Central memory CD4-positive, alpha-beta T cell (primary cell): ENCODE measurements around the gene HAT1.

ENCODE experiments used
- DNase-seq: peaks from one replicate; pipeline ENCODE4 v3.0.0; 2022

Gene HAT1

DNA sequence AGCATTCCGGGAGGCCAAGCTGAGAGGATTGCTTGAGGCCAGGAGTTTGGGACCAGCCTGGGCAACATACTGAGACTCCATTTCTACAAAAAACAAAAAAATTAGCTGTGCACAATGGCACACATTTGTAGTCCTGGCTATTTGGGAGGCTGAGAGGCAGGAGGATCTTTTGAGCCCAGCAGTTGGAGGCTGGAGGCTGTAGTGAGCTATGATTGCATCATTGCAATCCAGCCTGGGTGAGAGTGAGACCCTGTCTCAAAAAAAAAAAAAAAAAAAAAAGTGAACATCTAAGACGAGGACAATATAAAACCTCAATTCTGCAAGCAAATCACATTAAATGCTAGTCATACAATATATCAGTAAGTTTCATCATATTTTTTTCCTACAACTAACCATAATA is 2.8 kb upstream of the HAT1 start:
- DNase-seq, result no peak

GRCh38 chr2:171921970-171922229 is 361 bp upstream of the HAT1 start:
- no peak for DNase-seq

GRCh38 chr2:171923206-171923605 is 945 bp downstream of the HAT1 start:
- no peak for DNase-seq

GRCh38 chr2:171924170-171924942 is 2.1 kb downstream of the HAT1 start:
- DNase-seq, result no peak

- DNase-seq, result no peak
Observed at GRCh38 chr2:171930385-171930784, 8.1 kb downstream of the HAT1 start.

GRCh38 chr2:171939058-171939742 is 16.9 kb downstream of the HAT1 start:
- no peak for DNase-seq

DNA sequence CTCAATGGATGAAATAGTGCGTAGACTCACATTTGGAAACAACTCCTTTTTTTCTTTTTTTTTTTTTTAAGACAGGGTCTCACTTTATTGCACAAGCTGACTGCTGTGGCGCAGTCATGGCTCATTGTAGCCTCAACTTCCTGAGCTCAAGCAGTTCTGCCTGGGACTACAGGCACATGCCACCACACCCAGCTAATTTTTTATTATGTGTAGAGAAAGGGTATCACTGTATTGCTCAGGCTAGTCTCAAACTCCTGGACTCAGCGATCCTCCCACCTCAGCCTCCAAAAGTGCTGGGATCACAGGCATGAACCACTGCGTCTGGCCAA is 17.4 kb downstream of the HAT1 start:
- DNase-seq, result no peak

- no peak for DNase-seq
Observed at GRCh38 chr2:171941316-171941699, 19.0 kb downstream of the HAT1 start.

GRCh38 chr2:171943869-171944268 is 21.6 kb downstream of the HAT1 start:
- no peak for DNase-seq

GRCh38 chr2:171952276-171952675 is 30.0 kb downstream of the HAT1 start:
- no peak for DNase-seq

GRCh38 chr2:171952748-171953147 is 30.5 kb downstream of the HAT1 start:
- DNase-seq, result no peak

- no peak for DNase-seq
Observed at GRCh38 chr2:171956135-171956825, 34.0 kb downstream of the HAT1 start.

- DNase-seq, result no peak
Observed at GRCh38 chr2:171957061-171957460, 34.8 kb downstream of the HAT1 start.

DNA sequence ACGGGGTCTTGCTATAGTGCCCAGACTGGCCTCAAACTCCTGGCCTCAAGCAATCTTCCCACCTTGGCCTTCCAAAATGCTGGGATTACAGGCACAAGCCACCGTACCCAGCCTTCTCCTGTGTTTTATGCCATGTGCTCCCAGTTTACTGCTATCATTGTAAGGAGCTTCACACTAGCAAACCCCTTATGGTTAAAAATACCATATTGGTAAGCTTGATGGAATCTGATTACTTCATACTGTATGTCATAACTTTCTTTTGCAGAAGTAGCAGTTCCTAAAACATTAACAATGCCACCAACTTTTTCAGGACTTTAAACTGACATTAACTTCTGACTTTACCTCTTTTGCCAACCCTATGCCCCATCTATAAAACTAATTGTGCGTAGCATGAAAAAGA is 36.2 kb downstream of the HAT1 start:
- no peak for DNase-seq

GRCh38 chr2:171959998-171960397 is 37.7 kb downstream of the HAT1 start:
- DNase-seq, result no peak

GRCh38 chr2:171960570-171960969 is 38.3 kb downstream of the HAT1 start:
- DNase-seq, result no peak

DNA sequence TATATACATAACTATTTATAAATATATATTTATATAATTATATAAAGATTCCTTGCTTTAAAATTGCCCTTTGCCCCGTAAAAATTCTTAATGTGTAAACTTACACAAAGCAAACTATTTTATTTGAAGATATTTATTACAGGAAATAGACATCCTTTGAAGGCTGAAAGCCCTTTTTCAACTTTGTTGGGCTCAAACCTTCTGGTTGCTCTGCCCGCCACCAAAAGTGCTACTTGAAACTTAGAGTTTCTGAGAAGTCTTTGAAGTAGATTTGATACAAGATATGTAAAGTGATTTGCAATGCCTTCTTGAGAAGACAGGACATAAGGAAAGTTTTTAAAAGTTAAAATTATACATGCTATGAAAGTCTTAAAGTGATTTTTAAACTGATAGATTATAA is 40.9 kb downstream of the HAT1 start:
- DNase-seq, result no peak

DNA sequence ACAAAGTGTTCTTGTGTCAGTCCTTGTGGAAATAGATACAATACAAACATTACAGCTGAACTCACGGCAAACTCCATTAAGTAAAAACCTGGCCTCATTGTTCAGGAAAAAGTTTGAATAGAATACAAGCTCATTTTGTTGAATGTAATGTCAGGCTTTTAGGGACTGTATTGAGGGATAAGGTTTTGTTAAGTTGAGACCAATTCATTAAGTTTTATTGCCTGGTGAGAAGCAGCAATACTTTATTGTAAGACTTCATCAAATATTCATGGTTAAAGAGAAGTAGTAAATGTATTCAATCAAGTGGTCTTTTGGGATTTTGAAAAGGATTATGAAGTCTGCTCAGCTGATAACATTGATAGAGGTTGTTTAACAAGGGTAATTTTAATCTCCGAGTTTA is 42.0 kb downstream of the HAT1 start:
- no peak for DNase-seq

GRCh38 chr2:171965238-171965637 is 43.0 kb downstream of the HAT1 start:
- no peak for DNase-seq

GRCh38 chr2:171965661-171966060 is 43.4 kb downstream of the HAT1 start:
- DNase-seq, result peak; percentile 6

- DNase-seq, result no peak
Observed at GRCh38 chr2:171966235-171966634, 44.0 kb downstream of the HAT1 start.

GRCh38 chr2:171966688-171967087 is 44.4 kb downstream of the HAT1 start:
- no peak for DNase-seq

DNA sequence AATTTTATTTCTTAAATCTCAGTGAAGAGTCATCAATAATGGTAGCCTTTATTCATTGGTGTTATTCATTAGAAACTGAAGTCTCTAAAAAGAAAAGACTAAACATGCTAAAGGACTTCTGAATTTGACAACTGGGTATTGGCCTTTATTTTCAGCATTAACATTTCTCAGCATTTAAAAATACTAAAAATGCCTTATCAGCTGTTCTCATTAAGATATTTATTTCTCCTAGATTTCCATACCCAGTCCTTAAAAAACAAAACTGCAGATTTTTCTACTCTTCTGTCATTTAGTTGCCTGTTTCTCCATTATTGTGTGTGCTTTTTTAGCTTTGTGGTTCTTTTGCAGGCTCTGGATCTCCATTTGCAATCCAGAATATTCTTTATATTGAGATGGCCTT is 46.2 kb downstream of the HAT1 start:
- no peak for DNase-seq

- no peak for DNase-seq
Observed at GRCh38 chr2:171972329-171972982, 50.2 kb downstream of the HAT1 start.
